ENCODE data around the gene CENPV. TPM values are rescaled to one million over a fixed set of nuclear protein-coding genes. Genes with fewer than 3 reads are reported as not detected.

The CENPV gene
- total RNA-seq, 2 donors from 2014 or later: 109 to 202 TPM

GRCh38 chr17:16338391-16338790 lies 14.9 kb downstream of the CENPV start:
- no peaks in the 10 kb centered on the region for H3K27me3 Mint-ChIP-seq (ENCODE audit: insufficient read depth)
- no peak overlapping the region for H3K27ac Mint-ChIP-seq
- no peak overlapping the region for H3K4me3 ChIP-seq (ENCODE audit: low read length)
- H3K9me3 ChIP-seq (ENCODE audit: control insufficient read depth, low read length): no peaks in the 10 kb centered on the region
- 81% methylated on average over 2 of the region's 3 CpGs; no CpG with 5 or more reads in 1 of the 2 experiments for WGBS, 2 experiments (ENCODE audit: insufficient coverage in 1 of 2, insufficient read length in 1 of 2)
- no peak overlapping the region for H3K9ac ChIP-seq (ENCODE audit: extremely low read depth, low read length, poor library complexity, severe bottlenecking)
- H3K27me3 ChIP-seq (ENCODE audit: control insufficient read depth, insufficient read depth, low read length, poor library complexity, severe bottlenecking): no peaks in the 10 kb centered on the region
- DNase-seq: no peak
- H3K4me1 ChIP-seq (ENCODE audit: control insufficient read depth, insufficient read depth, low read length): no peaks in the 10 kb centered on the region
- H3K4me3 Mint-ChIP-seq: no peak overlapping the region
- TF ChIP-seq CTCF (conservative IDR thresholded peaks at IDR 0.05): no peak
- peaks cover 10% of the 10 kb centered on the region for H3K36me3 ChIP-seq (ENCODE audit: control insufficient read depth, insufficient read depth, low read length)
- H3K9me3 Mint-ChIP-seq: no peaks in the 10 kb centered on the region
- no peak overlapping the region for H3K27ac ChIP-seq (ENCODE audit: low read depth, low read length)
- H3K4me1 Mint-ChIP-seq: no peaks in the 10 kb centered on the region
- H3K36me3 Mint-ChIP-seq (ENCODE audit: low read depth): peaks cover 17% of the 10 kb centered on the region

- no peaks in the 10 kb centered on the region for H3K4me1 ChIP-seq (ENCODE audit: control insufficient read depth, insufficient read depth, low read length)
- DNase-seq: no peak
- peaks cover 13% of the 10 kb centered on the region for H3K36me3 ChIP-seq (ENCODE audit: control insufficient read depth, insufficient read depth, low read length)
Measured at GRCh38 chr17:16329519-16330271, 23.6 kb downstream of the CENPV start.

GRCh38 chr17:16328997-16329396 lies 24.3 kb downstream of the CENPV start:
- Histone ChIP-seq H3K36me3 (ENCODE audit: control insufficient read depth, insufficient read depth, low read length) (peaks cover 13% of the 10 kb centered on the region), H3K4me3 (ENCODE audit: low read length) (no peak overlapping the region), H3K4me1 (ENCODE audit: control insufficient read depth, insufficient read depth, low read length) (no peaks in the 10 kb centered on the region), H3K9me3 (ENCODE audit: control insufficient read depth, low read length) (no peaks in the 10 kb centered on the region), H3K27me3 (ENCODE audit: control insufficient read depth, insufficient read depth, low read length, poor library complexity, severe bottlenecking) (no peaks in the 10 kb centered on the region), H3K27ac (ENCODE audit: low read depth, low read length) (no peak overlapping the region), H3K9ac (ENCODE audit: extremely low read depth, low read length, poor library complexity, severe bottlenecking) (no peak overlapping the region)
- Mint-ChIP-seq H3K4me1 (peaks cover 1% of the 10 kb centered on the region), H3K4me3 (no peak overlapping the region), H3K27ac (no peak overlapping the region), H3K27me3 (ENCODE audit: insufficient read depth) (no peaks in the 10 kb centered on the region), H3K36me3 (ENCODE audit: low read depth) (peaks cover 13% of the 10 kb centered on the region), H3K9me3 (peaks cover 3% of the 10 kb centered on the region)
- peak; percentile 67 for DNase-seq
- TF ChIP-seq CTCF (conservative IDR thresholded peaks at IDR 0.05): peak; percentile 57
- WGBS, 2 experiments (ENCODE audit: insufficient coverage in 1 of 2, insufficient read length in 1 of 2): 63 to 81% methylated on average over 1 of the region's 1 CpG

More at GRCh38 chr17:16329519-16330271, 23.6 kb downstream of the CENPV start:
- Mint-ChIP-seq H3K27ac (no peak overlapping the region), H3K27me3 (ENCODE audit: insufficient read depth) (no peaks in the 10 kb centered on the region), H3K9me3 (peaks cover 3% of the 10 kb centered on the region), H3K4me1 (peaks cover 1% of the 10 kb centered on the region), H3K36me3 (ENCODE audit: low read depth) (peaks cover 13% of the 10 kb centered on the region), H3K4me3 (no peak overlapping the region)
- WGBS, 2 experiments (ENCODE audit: insufficient coverage in 1 of 2, insufficient read length in 1 of 2): 89 to 97% methylated on average over 7 to 11 of the region's 11 CpGs
- H3K9me3 ChIP-seq (ENCODE audit: control insufficient read depth, low read length): no peaks in the 10 kb centered on the region
- no peak overlapping the region for H3K4me3 ChIP-seq (ENCODE audit: low read length)
- no peak overlapping the region for H3K27ac ChIP-seq (ENCODE audit: low read depth, low read length)
- H3K27me3 ChIP-seq (ENCODE audit: control insufficient read depth, insufficient read depth, low read length, poor library complexity, severe bottlenecking): no peaks in the 10 kb centered on the region
- no peak overlapping the region for H3K9ac ChIP-seq (ENCODE audit: extremely low read depth, low read length, poor library complexity, severe bottlenecking)
- no peak for TF ChIP-seq CTCF (conservative IDR thresholded peaks at IDR 0.05)

Data from endodermal cell (in vitro differentiated cells).